GM12801 (cell line): ENCODE results near the gene SCN5A.

Source experiments
- TF ChIP-seq, protein P1 (sequence below): IDR thresholded peaks from one replicate; pipeline ENCODE4 v1.5.1; 2011; ENCODE audit warnings: control low read depth; ENCODE audit not compliant: insufficient read length; ENCODE audit errors: extremely low read depth

The SCN5A gene

DNA sequence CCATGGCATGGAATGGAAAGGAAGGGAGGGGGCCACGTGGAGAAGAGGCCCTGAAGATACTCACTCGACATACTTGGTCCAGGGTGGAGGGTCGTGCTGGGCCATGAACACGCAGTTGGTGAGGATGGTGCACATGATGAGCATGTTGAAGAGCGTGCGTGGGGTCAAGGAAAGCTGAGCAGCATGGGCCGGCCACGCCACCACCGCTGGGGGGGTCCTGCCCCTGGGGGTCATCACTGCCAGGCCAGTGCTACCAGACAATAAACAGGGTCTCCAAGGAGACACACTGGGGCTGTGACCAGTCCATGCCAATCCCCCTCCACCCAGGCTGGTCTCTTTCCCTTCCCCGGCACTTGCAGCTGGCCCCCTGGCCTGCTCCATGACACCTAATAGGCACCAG, 27.2 kb downstream of the SCN5A start:
- TF ChIP-seq, protein P1, sequence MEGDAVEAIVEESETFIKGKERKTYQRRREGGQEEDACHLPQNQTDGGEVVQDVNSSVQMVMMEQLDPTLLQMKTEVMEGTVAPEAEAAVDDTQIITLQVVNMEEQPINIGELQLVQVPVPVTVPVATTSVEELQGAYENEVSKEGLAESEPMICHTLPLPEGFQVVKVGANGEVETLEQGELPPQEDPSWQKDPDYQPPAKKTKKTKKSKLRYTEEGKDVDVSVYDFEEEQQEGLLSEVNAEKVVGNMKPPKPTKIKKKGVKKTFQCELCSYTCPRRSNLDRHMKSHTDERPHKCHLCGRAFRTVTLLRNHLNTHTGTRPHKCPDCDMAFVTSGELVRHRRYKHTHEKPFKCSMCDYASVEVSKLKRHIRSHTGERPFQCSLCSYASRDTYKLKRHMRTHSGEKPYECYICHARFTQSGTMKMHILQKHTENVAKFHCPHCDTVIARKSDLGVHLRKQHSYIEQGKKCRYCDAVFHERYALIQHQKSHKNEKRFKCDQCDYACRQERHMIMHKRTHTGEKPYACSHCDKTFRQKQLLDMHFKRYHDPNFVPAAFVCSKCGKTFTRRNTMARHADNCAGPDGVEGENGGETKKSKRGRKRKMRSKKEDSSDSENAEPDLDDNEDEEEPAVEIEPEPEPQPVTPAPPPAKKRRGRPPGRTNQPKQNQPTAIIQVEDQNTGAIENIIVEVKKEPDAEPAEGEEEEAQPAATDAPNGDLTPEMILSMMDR, result no peak

DNA sequence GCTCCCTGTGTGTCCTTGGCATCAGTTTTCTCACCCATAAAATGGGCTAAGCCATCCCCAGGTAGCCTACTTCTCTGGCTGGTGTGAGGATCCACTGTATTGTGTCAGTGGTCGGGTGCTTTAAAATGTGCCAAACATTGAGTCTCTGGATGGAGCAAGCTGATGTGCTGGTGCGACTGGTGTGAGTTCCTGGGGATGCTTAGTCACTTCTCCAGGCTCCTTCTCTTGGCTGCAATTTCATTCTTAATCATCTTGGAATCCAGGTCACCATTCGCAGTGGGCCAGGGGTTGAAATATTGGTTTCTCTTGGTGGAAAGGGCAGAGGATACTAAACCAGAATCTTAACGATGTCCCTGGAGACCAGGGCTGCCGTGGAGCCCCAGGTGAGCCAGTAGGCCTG, 29.3 kb downstream of the SCN5A start:
- TF ChIP-seq, protein P1, result no peak

DNA sequence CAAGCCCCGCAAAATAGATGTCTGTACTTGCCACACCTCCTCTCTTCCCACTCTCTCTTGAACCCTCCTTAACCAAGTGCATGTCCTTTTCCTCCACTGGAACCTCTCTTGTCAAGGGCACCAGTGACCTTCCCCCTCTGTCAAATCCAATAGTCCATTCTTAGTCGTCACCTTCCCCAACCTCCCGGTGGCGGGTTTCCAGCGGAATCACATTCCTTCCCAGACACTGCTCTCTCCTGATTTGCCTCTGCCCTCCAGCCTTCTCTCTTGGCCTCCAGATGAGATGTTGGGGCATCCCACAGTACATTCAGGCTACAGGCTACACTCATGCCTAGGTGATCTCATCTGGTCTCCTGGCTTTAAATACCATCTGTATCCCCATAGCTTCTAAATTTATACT, 31.1 kb downstream of the SCN5A start:
- TF ChIP-seq, protein P1, result no peak

DNA sequence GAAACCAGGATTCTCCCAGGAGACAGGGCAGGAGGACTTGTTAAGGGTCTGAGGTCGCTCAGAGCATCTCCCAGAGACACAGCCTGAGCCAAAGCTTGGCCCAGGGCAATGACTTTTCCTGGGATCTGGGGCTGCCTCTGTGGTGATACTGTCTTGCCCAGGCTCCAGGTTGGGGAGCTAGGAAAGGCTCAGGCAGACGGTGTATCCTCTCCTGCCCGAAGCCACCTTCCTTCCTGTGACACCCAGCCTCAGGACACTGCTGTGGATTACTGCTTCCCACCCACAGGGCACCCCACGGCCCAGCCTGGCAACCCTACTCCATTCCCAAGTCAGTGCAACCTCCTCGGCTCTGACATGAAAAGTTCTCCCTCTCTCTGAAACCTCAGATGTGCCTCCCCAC, 31.9 kb downstream of the SCN5A start:
- TF ChIP-seq, protein P1, result no peak

DNA sequence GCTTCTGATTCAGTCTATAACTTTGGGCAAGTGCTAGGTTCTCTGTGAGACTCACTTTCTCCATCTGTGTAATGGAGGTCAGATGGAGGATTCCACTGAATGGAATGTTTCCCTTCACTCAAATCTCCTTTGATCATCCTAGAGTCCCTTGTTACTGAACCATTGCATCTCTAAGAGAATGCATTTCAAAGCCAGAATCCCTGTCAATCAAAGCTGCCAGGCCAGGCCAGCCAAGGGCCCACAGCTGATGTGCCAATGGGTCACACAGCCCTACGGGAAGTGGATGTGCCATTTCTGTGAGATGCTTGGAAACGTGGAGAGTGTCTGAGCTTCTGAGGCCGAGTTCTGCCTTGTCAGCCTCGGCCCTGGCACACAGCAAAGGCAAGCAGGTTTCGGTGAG, 32.4 kb downstream of the SCN5A start:
- TF ChIP-seq, protein P1, result no peak

DNA sequence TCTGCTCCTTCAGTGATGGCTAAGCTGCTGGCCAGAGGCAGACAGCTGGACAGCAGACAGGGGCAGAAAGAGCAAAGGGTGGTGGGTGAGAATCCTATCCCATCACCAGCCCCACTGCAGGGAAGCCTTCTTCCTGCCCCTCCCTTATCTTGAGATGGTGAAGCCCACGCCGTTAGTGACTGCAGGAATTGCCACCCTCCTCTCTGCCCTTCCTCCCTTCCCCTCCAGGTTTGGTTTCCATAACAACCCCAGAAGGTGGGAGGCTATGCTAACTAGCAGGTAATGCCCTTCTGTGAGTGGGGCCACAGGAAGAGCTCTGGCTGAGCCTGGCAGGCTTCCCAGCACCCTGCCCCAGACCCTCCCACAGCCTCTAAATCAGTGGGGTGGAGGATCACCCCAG, 32.8 kb downstream of the SCN5A start:
- TF ChIP-seq, protein P1, result no peak

DNA sequence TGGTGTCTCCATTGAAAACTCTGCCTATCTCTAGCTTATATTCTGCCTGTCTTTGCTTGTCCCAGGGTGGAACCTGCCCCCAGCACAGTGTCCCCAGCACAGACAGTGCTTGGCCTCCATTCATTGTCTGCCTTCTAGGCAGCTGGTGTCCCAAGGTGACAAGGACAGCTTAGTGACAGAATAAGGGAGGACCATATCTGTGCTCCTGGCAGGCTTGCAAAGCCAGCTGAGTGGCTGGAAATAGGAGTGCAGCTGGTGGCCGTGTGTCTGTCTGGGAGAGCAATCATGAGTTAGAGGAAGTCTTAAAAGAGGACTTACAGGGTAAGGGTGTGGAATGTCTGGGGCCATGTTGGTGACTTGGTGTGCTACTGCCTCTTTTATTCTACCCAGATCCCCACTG, 33.4 kb downstream of the SCN5A start:
- TF ChIP-seq, protein P1, result no peak

DNA sequence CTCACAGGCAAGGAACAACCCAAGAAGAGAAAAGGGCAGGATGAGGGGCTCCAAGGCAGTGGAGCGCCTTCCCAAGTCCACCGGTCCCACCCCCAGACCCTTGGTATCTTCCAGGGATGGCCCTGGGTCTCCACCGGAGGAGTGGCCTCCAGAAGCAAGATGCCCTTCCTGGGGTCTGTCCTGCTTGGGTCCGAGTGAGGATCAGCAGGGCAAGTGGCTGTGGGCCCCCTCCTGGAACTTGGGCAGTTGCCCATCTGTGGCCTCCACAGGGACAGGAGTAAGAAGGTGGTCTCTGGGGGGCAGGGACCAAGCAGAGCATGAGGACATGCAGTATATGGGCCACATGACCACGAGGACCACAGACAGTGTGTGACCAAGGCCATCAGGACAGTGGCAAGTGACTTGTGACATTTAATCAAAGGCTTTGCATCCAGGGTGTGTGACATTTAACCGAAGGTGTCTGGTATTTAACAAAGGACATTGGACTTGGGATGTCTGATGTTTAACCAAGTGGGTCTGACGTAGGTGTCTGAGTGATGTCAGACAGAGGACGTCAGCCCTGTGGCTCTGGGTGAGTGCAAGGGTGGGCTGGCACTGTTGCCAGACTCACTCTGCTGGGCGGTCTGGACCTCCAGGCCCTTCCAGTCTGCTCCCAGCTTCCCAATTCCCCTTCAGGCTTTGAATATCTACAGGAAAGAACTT, 34.7 kb downstream of the SCN5A start:
- TF ChIP-seq, protein P1, result no peak
